NCI-H146 (cell line): ENCODE measurements around the gene DAP.

ENCODE experiments used
- DNase-seq: peaks from one replicate; lab custom pipeline; 2025; lab: John Stamatoyannopoulos, UW

Gene DAP

DNA sequence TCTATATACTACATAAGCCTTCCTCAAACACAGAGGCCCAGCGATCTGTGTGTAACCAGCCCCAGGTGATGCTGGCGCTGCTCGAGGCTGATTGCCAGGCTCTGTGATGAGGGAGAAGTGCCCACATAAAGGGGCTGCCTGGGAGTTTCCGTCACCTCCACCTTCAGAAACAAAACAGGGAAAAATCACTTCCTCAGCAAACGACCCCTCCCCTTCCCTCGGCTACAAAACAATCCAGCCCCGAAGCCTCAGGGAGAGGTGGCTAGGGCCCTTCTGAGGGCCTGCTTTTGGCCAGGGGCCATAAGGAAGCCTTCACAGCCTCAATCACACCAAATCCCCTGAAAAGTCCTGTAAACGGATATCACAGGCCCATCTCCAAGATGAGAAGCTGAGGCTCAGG lies 51.1 kb downstream of the DAP start:
- no peak for DNase-seq

- DNase-seq, result no peak
These were observed 51.6 kb downstream of the DAP start for GRCh38 chr5:10709409-10709808.

GRCh38 chr5:10708189-10708944 lies 52.7 kb downstream of the DAP start:
- DNase-seq, result no peak

- no peak for DNase-seq
These were observed 53.6 kb downstream of the DAP start for GRCh38 chr5:10707198-10708142.

GRCh38 chr5:10706326-10706725 lies 54.7 kb downstream of the DAP start:
- no peak for DNase-seq

DNA sequence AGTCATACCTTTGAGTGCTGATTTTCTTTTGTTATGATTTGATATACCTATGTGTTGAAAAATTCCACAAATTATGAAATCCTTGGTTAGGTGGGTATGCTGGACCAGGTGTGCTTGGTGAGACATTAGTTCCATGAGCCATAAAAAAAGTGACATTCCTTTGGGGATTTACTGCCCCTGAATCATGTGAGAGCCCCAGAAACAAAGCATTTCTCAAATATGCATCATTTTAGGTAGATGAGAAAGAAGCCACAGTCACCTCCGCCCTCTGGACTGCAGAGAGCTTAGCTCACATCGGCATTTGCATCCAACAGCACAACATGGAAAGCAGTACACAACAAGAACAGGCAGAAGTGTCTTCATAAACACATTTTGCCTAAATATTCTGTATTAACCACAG lies 55.3 kb downstream of the DAP start:
- DNase-seq, result no peak

DNA sequence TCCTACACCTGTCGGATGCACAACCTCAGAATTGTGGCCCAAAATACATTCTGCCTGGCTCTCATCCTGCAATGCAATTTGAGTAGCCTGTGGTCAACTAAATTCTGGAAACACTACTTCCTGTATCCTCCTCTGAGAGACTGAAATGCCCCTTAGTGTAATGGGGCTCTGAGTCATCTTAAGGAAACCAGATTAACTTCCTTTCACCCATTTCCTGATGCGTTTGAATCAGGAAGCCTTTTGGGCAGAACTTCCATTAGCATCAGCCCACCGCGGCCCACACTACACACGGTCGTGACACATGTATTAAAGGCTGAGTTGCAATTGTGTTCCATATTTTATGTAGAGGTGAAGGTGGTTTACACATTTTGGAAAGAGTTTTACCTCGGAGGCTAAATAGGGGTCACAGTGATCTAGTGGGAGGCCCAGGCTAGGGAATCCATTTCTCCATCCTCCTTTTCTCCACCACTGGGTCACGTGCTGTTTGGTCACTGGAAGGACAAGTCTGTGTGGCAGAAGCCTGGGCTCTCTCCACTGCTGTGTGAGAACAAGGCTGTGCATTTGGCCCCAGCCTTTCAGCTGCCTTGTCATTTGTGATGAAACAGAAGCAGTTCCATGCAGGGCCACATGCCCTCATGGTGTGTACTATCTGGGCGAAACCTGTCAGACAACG lies 55.9 kb downstream of the DAP start:
- no peak for DNase-seq

GRCh38 chr5:10703676-10704075 lies 57.4 kb downstream of the DAP start:
- no peak for DNase-seq

GRCh38 chr5:10702911-10703491 lies 58.0 kb downstream of the DAP start:
- DNase-seq, result no peak

- no peak for DNase-seq
These were observed 58.9 kb downstream of the DAP start for GRCh38 chr5:10702040-10702629.

DNA sequence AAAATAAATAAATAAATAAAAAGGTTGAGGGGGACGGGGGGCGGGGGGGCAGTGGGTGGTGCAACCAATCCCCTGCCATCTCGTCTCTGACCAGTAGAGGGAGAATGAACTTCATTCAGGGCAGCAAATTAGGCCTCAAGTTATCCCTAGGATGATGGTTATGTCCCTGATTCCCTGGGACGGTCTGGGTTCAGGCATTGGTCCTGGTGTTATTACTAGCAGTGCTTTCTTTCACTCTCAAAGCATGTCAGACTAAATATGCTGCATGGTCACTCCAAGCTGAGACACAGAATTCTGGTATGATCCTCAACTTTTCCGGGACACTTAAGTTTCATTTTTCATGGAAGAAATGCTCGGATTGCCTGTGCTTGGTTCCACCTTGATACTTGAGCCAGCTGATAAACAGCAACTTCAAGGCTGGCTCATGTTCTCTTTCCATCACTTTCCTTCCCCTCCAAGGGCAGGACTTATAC lies 59.4 kb downstream of the DAP start:
- DNase-seq, result peak; percentile 4

DNA sequence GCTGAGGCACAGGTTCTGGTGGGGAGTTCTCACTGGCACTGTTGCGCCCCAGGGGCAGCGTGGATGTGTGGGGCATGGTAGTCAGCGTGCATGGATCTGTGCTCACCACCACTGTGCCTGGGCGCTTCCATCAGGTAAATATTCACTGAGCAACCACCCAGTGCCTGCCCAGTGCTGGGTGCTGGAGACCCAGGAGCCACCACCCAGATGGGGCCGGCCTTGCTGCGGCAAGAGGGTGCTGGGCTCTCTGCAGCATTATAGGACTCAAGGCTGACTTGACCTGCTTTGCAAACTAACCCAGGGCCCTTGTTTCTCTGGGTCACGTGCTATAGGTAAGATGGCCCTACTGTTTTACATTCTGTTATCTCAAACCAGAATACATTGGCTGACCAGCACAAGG lies 60.5 kb downstream of the DAP start:
- no peak for DNase-seq

DNA sequence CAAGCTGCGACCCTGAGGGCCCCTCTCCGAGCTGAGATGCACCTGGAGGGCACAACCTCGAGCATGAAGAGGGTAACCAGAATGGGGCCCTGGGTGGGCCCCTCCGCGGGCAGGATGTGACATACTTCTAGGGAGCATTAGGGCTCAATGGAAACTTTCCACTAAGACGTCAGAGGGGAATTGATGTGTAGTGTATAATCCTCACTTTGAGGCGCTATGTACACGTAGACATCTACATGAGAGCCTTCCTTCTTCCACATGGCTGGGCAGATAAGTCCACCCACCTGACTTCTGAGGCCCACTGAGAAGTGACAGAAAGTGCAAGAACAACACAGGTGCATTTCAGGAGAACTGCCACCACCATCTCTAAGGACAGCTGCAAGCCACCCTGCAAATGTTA lies 61.0 kb downstream of the DAP start:
- DNase-seq, result no peak

DNA sequence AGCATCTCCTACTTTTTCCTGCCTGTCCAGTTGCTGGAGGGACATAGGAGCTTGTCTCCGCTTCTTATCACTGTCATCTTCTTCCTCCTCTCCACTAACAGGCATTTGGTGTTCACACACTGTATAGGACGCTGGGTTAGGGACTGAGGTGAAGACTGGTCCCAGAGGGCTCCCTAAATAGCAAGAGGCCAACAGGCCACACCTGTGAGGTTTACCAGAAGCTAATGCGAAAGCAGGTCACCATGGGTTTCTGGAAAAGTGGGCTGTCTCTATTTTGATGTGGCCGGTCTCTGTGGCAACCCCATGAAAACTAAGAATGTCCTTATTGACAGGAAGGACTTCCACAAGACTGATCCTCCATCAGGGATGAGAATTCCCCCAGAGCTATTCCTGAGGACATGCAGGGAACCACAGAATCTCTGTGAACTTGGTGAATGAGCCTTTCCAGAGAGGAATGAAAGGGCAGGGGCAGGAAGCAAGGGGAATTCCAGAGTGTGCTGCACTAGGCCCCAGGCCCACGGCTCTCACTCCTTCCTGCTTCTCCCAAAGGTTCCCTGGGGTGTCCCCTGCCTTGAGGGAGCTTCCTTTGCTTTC lies 61.7 kb downstream of the DAP start:
- no peak for DNase-seq

GRCh38 chr5:10695759-10696543 lies 65.1 kb downstream of the DAP start:
- no peak for DNase-seq

- DNase-seq, result peak; percentile 47
These were observed 65.9 kb downstream of the DAP start for GRCh38 chr5:10695055-10695649.

DNA sequence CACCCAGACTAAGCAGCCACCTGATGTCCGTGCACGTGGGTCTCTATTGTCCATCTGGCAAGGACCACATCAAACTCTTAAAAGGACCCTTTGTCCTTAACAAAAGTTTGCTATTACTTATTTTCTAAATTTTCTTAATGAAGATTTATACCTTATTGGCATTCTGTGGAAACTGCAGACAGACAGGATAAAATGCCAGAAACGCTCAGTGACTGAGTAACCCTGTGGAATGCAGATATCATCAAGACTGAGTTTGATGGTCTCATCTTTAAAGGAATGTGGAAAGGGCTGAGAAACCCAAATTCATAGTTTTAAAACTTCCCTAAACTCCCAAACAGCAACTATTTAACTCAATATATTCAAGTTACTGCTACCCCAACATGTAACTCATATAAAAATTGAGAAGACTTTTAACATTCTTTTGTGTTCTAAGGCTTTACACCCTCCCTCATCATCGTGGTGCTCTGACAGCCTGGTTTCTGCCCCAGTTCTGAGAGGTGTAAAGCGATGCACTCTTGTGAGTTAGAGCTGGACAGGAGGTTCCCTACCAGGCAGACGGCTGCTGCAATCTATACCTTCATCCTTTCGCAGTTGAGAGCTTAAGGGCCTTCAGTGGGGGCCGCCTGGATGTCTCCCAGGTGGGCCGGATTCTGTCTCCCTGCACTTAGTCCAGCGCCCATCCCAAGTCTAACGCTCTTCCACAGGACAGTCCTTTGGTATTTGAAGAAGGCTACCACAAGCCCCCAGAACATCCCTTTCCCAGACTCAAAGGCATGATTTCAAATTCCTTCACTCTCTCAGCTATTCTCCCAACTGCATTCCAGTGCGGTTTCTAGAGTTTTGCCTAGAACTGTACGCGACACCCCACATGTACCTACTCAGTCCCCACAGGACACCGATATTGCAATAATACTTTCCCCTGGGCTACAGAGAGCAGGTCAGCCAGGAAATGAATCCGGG lies 68.9 kb downstream of the DAP start:
- no peak for DNase-seq

DNA sequence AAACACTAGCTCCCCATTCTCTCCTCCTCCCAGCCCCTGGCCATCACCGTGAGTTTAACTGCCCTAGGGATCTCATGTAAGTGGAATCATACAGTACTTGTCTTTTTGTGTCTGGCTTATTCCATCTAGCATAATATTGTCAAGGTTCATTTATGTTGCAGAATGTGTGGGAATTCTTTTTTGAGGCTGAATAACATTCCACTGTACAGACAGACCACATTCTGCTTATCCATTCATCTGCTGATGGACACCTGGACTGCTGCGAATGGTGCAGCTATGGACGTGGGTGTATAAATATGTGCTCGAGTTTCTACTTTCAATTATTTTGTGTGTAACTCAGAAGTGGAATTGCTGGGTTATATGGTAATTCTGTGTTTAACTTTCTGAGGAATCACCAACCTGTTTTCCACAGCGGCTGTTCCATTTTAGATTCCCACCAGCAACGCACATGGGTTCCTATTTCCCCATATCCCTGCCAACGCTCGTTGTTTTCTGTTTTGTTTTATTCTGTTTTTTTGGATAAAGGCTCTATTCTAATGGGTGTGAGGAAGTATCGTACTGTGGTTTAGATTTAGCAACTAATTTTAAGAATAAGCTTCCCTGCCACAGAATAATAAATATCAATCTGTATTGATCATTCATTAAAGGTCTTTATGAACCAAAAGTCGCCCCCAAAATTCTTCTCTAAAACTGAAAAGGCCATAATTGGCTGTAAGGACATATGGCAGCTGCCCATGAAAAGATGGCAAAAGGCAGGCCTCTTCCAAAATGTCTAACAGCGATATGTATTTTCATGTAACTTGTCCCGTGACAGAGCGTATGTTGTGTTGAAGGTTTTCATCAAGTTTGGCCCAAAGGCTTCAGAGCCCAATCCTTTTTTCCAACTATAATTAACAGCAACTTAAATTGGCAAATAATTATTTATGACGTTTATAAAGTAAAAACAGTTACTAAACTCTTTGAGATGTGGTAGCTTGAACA lies 70.3 kb downstream of the DAP start:
- DNase-seq, result no peak
